ENCODE data around the gene PLXNC1.

The PLXNC1 gene

DNA sequence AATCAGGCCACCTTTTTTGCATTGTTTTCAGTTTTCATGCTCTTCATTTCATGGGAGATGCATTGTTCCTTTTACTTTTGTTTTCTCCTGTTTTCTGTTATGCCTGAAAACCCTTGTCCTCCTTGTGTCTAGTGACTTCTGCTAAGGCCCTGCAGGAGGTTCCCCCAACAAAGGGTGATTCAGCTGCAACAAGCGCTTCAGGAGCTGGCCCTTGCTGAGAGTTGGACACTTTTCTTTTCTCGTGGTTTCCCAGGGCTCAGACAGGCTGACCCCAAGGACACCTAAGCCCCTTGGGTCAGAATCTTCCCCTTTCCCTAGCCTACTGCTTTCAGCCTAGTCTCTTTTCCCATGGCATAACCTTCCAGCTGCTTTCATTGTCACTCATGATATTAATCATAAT, 98.9 kb downstream of the PLXNC1 start:
- ChIA-PET POLR2A (no interaction called here), CTCF (no interaction called here)
- TF ChIP-seq FOXA1 (IDR thresholded peaks at IDR 0.05), result no peak
- no peak for TF ChIP-seq ARNT (IDR thresholded peaks at IDR 0.05)
- no peak for TF ChIP-seq ZNF384 (IDR thresholded peaks at IDR 0.05)
- no peak for TF ChIP-seq FOXM1 (IDR thresholded peaks at IDR 0.05; ENCODE audit: borderline replicate concordance)
- TF ChIP-seq NFRKB (IDR thresholded peaks at IDR 0.05), result no peak
- no peak for TF ChIP-seq TARDBP (IDR thresholded peaks at IDR 0.05)
- TF ChIP-seq SUZ12 (IDR thresholded peaks at IDR 0.05), result no peak
- no peak for TF ChIP-seq BHLHE40 (IDR thresholded peaks at IDR 0.05; ENCODE audit: borderline replicate concordance)
- TF ChIP-seq SP1 (IDR thresholded peaks at IDR 0.05), result no peak
- no peak for TF ChIP-seq L3MBTL2 (conservative IDR thresholded peaks at IDR 0.05)
- no peak for TF ChIP-seq FOXK2 (IDR thresholded peaks at IDR 0.05)
- TF ChIP-seq ELF4 (IDR thresholded peaks at IDR 0.05), result no peak
- TF ChIP-seq HDGF (IDR thresholded peaks at IDR 0.05; ENCODE audit: borderline replicate concordance), result no peak
- no peak for TF ChIP-seq LEF1 (IDR thresholded peaks at IDR 0.05; ENCODE audit: borderline replicate concordance)
- no peak for TF ChIP-seq PKNOX1 (IDR thresholded peaks at IDR 0.05)
- TF ChIP-seq CTBP1 (IDR thresholded peaks at IDR 0.05; ENCODE audit: borderline replicate concordance), result no peak
- no peak for DNase-seq (ENCODE audit: extremely low spot score)

DNA sequence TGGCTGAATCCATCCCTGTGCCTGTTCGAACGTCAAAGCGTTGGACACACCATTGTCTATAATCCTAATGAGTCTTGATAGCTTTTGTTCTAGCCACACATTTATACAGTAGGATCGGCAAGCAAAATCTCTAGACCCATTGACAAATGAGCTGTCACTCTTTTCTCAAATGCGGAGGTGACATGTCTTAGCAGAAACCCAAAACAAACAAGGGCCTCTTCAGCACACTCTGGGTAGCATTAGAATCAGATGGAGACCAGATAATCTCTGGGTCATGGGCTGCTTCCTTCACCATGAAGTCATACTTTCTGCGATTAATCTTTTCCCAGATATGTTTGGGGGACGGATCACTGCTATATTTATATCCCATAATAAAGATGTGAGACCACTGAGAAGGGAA, 100.2 kb downstream of the PLXNC1 start:
- no peak for DNase-seq (ENCODE audit: extremely low spot score)
- ChIA-PET CTCF (no interaction called here), POLR2A (no interaction called here)
- TF ChIP-seq SP1 (IDR thresholded peaks at IDR 0.05) (no peak), FOXA1 (IDR thresholded peaks at IDR 0.05) (no peak)

DNA sequence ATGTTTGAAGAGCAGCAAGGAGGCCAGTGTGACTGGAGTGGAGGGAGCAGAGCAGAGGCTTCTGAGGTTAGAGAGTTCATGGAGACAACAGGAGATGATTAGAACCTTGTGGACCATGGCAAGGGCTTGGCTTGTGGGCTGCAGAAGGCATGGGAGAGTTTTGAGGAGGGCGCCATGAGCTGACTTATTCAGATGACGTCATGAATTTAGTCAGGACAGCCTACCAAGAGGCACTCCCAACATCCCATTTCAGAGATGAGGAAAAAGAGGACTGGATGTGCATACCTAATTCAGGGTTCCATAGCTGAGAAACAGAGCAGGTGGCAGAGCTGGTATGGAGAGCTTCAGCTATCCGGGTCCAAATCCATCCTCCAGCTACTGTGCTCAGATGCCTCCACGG, 101.8 kb downstream of the PLXNC1 start:
- TF ChIP-seq TARDBP (IDR thresholded peaks at IDR 0.05), result no peak
- no peak for TF ChIP-seq CTBP1 (IDR thresholded peaks at IDR 0.05; ENCODE audit: borderline replicate concordance)
- TF ChIP-seq L3MBTL2 (conservative IDR thresholded peaks at IDR 0.05), result no peak
- no peak for DNase-seq (ENCODE audit: extremely low spot score)
- POLR2A ChIA-PET, result no interaction called here
- CTCF ChIA-PET, result no interaction called here

DNA sequence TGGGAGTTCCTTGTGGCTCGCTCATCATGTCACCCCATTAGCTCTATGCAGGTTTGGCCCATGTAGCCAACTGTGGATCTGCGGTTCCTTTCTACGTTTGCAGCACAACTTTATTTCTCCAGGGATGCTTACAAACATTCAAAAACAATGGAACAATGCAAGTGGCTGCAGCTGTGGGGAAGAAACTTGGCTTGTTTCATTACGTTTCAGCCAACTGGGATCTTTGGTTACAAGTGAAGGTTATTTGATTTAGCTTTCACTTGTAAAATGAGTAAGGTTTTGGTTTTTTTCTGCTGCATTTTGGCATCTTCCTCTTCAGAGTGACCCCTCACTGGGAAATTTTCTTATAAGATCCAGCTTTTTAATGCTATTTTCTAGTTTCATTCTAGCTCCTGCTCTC, 105.9 kb downstream of the PLXNC1 start:
- CTCF ChIA-PET, result no interaction called here
- POLR2A ChIA-PET, result interaction anchor here (0.7 kb wide), 1 partner anchor 18 kb away, joined by 3 read pairs; no protein-coding TSS in a partner anchor
- TF ChIP-seq SP1 (IDR thresholded peaks at IDR 0.05) (no peak), HDGF (IDR thresholded peaks at IDR 0.05; ENCODE audit: borderline replicate concordance) (no peak), FOXM1 (IDR thresholded peaks at IDR 0.05; ENCODE audit: borderline replicate concordance) (no peak), ARNT (IDR thresholded peaks at IDR 0.05) (no peak), SUZ12 (IDR thresholded peaks at IDR 0.05) (no peak), FOXA1 (IDR thresholded peaks at IDR 0.05) (no peak), CTBP1 (IDR thresholded peaks at IDR 0.05; ENCODE audit: borderline replicate concordance) (no peak), NFRKB (IDR thresholded peaks at IDR 0.05) (no peak), ELF4 (IDR thresholded peaks at IDR 0.05) (no peak)
- no peak for DNase-seq (ENCODE audit: extremely low spot score)

- DNase-seq (ENCODE audit: extremely low spot score), result no peak
- POLR2A ChIA-PET, result no interaction called here
- CTCF ChIA-PET, result no interaction called here
- TF ChIP-seq ZNF384 (IDR thresholded peaks at IDR 0.05), result no peak
- TF ChIP-seq ARNT (IDR thresholded peaks at IDR 0.05), result no peak
- no peak for TF ChIP-seq LEF1 (IDR thresholded peaks at IDR 0.05; ENCODE audit: borderline replicate concordance)
- TF ChIP-seq HDGF (IDR thresholded peaks at IDR 0.05; ENCODE audit: borderline replicate concordance), result no peak
- TF ChIP-seq L3MBTL2 (conservative IDR thresholded peaks at IDR 0.05), result no peak
- TF ChIP-seq CTBP1 (IDR thresholded peaks at IDR 0.05; ENCODE audit: borderline replicate concordance), result no peak
- TF ChIP-seq TARDBP (IDR thresholded peaks at IDR 0.05), result no peak
- TF ChIP-seq FOXA1 (IDR thresholded peaks at IDR 0.05), result no peak
- no peak for TF ChIP-seq FOXK2 (IDR thresholded peaks at IDR 0.05)
- TF ChIP-seq NFRKB (IDR thresholded peaks at IDR 0.05), result no peak
- TF ChIP-seq ELF4 (IDR thresholded peaks at IDR 0.05), result no peak
- no peak for TF ChIP-seq BHLHE40 (IDR thresholded peaks at IDR 0.05; ENCODE audit: borderline replicate concordance)
- no peak for TF ChIP-seq SUZ12 (IDR thresholded peaks at IDR 0.05)
Measured at GRCh38 chr12:94255006-94255405, 106.6 kb downstream of the PLXNC1 start.

- no peak for TF ChIP-seq L3MBTL2 (conservative IDR thresholded peaks at IDR 0.05)
- no peak for TF ChIP-seq FOXK2 (IDR thresholded peaks at IDR 0.05)
- no peak for TF ChIP-seq ELF4 (IDR thresholded peaks at IDR 0.05)
- TF ChIP-seq NFRKB (IDR thresholded peaks at IDR 0.05), result no peak
- ChIA-PET POLR2A (no interaction called here), CTCF (no interaction called here)
- no peak for DNase-seq (ENCODE audit: extremely low spot score)
Measured at GRCh38 chr12:94255428-94255827, 107.1 kb downstream of the PLXNC1 start.

DNA sequence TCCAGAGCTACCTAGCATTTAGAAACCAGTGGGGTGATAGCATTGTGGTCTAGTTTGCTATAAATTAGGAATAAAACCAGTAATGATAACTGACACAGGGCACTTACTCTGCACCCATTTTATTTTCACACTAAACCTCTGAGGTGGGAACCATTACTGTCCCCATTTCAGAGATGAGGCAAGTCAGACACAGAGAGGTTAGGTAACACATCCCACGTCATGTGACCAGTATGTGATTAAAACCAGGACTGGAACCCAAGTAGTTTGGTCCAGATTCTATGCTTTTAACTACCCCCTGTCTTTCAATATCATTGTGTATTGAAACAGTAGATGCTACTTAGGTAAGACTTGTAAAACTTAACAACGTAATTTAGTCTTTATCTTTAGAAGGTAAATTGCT, 110.2 kb downstream of the PLXNC1 start:
- CTCF ChIA-PET, result interaction anchor here (1.0 kb wide), 1 partner anchor 124 kb away, joined by 3 read pairs; no protein-coding TSS in a partner anchor
- TF ChIP-seq HDGF (IDR thresholded peaks at IDR 0.05; ENCODE audit: borderline replicate concordance) (no peak), ARNT (IDR thresholded peaks at IDR 0.05) (no peak), ELF4 (IDR thresholded peaks at IDR 0.05) (no peak), SP1 (IDR thresholded peaks at IDR 0.05) (no peak), FOXA1 (IDR thresholded peaks at IDR 0.05) (no peak), PKNOX1 (IDR thresholded peaks at IDR 0.05) (no peak), ZNF384 (IDR thresholded peaks at IDR 0.05) (no peak), SUZ12 (IDR thresholded peaks at IDR 0.05) (no peak), TARDBP (IDR thresholded peaks at IDR 0.05) (no peak), FOXM1 (IDR thresholded peaks at IDR 0.05; ENCODE audit: borderline replicate concordance) (no peak), FOXK2 (IDR thresholded peaks at IDR 0.05) (no peak), NFRKB (IDR thresholded peaks at IDR 0.05) (no peak), BHLHE40 (IDR thresholded peaks at IDR 0.05; ENCODE audit: borderline replicate concordance) (no peak), CTBP1 (IDR thresholded peaks at IDR 0.05; ENCODE audit: borderline replicate concordance) (no peak), L3MBTL2 (conservative IDR thresholded peaks at IDR 0.05) (no peak), LEF1 (IDR thresholded peaks at IDR 0.05; ENCODE audit: borderline replicate concordance) (no peak)
- POLR2A ChIA-PET, result no interaction called here
- DNase-seq (ENCODE audit: extremely low spot score), result no peak
